Dermis microvascular lymphatic vessel endothelial cell (primary cell): ENCODE measurements around the gene VSNL1. TPM values are rescaled to one million over a fixed set of nuclear protein-coding genes. Genes with fewer than 3 reads are reported as not detected.

Experiments used
- DNase-seq, 2 donors: peaks; one replicate each; pipeline versions ENCODE4 v3.0.0 to v3.0.0-alpha.2; 2010; ENCODE audit warnings: low read depth in 2 of 2
- total RNA-seq: library from RNA; depleted of rRNA; stranded (reverse); fragments of >200 nt; gene quantifications from 2 replicates; pipeline ENCODE4 v1.2.1, GENCODE V29; 2014

VSNL1 gene
- total RNA-seq, 1 donor from 2014 or later, result not detected

DNA sequence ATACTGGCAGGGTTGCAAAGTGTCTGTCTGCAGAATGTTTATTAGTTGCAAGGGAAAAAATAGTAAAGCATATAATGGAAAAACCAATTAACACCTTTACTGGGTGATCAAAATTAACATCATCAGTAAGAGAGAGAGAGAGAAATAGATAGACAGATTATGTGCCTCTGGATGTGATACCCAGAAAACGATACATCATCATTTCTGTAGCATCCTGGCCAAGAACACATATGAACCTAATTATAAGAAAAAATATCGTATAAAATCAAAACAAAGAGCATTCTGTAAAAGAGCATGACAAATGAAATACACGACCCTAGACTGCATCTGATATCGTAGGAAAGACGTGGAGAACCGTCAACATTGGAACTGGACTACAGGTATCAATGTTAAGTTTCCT is 148.5 kb downstream of the VSNL1 start:
- DNase-seq, result no peak

DNA sequence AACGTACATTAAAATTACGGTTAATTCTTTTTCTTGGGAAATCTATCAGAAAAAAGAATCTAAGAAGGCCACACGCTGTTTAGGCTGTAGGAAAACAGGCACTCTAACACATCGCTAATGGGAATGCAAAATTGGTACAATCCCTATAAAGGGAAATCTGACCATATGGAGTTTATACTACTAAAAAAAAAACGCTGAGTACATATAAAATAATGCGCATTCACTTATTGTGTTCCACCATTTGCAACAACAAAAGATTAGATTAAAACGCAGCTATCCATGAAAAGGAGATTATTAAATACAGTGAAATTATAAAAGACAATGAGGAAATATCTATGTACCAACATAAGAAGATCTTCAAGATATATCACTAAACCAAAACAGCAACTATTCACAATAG is 150.3 kb downstream of the VSNL1 start:
- DNase-seq, result no peak

Other genes with a start within 250 kb of the VSNL1 start
- gene RAD51AP2, start 22.3 kb upstream of the VSNL1 start, total RNA-seq, result not detected in 2 replicates
- 13.1 and 14.0 TPM in 2 replicates for gene SMC6, start 213.1 kb downstream of the VSNL1 start, total RNA-seq
- 4.9 and 5.6 TPM in 2 replicates for gene GEN1, start 213.4 kb downstream of the VSNL1 start, total RNA-seq